ENCODE results near the gene TENT5C.

GRCh38 chr1:117629625-117630422 is 24.0 kb downstream of the TENT5C start:
- TF ChIP-seq CTCF (IDR thresholded peaks at IDR 0.05) (no peak), POLR2A (IDR thresholded peaks at IDR 0.05) (no peak)
